Spleen (tissue), 11 donors: Measurements from ENCODE around the gene DPP7. TPM values are rescaled to one million over a fixed set of nuclear protein-coding genes. Genes with fewer than 3 reads are reported as not detected.

ENCODE experiments used
- DNase-seq: peaks from one replicate; pipeline ENCODE4 v3.0.0-alpha.2; 2020
- H3K27ac ChIP-seq, 8 donors: fragments of 200-600 bp; sonication (generic) in 7 of 8; 1 replicate in 4 of 8; 2 replicates in 4 of 8; pipeline versions ENCODE4 v1.5.0 to v1.8.0; 2016 to 2021; ENCODE audit warnings: inconsistent platforms in 4 of 8, mild to moderate bottlenecking in 4 of 8, moderate library complexity in 1 of 8
- H3K27me3 ChIP-seq, 7 donors: fragments of 200-600 bp; sonication (generic) in 6 of 7; replicated peaks in 1 of 7; 1 replicate in 4 of 7; 2 replicates in 3 of 7; pipeline versions ENCODE4 v1.5.0 to v1.8.0; 2016 to 2021; ENCODE audit warnings: inconsistent platforms in 3 of 7, mild to moderate bottlenecking in 1 of 7
- H3K36me3 ChIP-seq, 6 donors: fragments of 200-600 bp; sonication (generic) in 5 of 6; 1 replicate in 4 of 6; 2 replicates in 2 of 6; pipeline versions ENCODE4 v1.5.0 to v1.8.0; 2016 to 2021; ENCODE audit warnings: inconsistent platforms in 2 of 6
- H3K4me1 ChIP-seq, 6 donors: fragments of 200-600 bp; sonication (generic) in 5 of 6; 1 replicate in 3 of 6; 2 replicates in 3 of 6; pipeline versions ENCODE4 v1.5.0 to v1.8.0; 2016 to 2021; ENCODE audit warnings: inconsistent platforms in 3 of 6
- H3K4me3 ChIP-seq, 8 donors: fragments of 200-600 bp; sonication (generic) in 7 of 8; 1 replicate in 4 of 8; 2 replicates in 4 of 8; pipeline versions ENCODE4 v1.5.0 to v1.8.0; 2016 to 2021; ENCODE audit warnings: inconsistent platforms in 4 of 8, mild to moderate bottlenecking in 4 of 8, moderate library complexity in 2 of 8
- H3K9me3 ChIP-seq, 8 donors: fragments of 200-600 bp; sonication (generic) in 7 of 8; 1 replicate in 4 of 8; 2 replicates in 4 of 8; pipeline versions ENCODE4 v1.5.0 to v1.8.0; 2016 to 2021; ENCODE audit warnings: inconsistent platforms in 4 of 8
- CTCF ChIP-seq, 11 experiments: fragments of 200-600 bp in 7 of 11; fragments of 450-650 bp in 4 of 11; sonication (generic) in 4 of 11; IDR thresholded peaks in 8 of 11; conservative IDR thresholded peaks in 3 of 11; 1 replicate in 7 of 11; 2 replicates in 4 of 11; pipeline versions ENCODE4 v1.4.0 to v1.8.0; 2016 to 2021; ENCODE audit warnings: antibody characterized with exemption in 11 of 11, inconsistent platforms in 4 of 11, mild to moderate bottlenecking in 1 of 11
- POLR2A ChIP-seq, 3 donors: fragments of 450-650 bp; IDR thresholded peaks; one replicate each; pipeline ENCODE4 v1.5.1; 2017; ENCODE audit warnings: antibody characterized with exemption in 3 of 3, mild to moderate bottlenecking in 1 of 3
- POLR2AphosphoS5 ChIP-seq, 3 donors: sonication (generic); formaldehyde crosslinking; IDR thresholded peaks; one replicate each; pipeline ENCODE4 v1.5.1; 2017; ENCODE audit warnings: antibody characterized with exemption in 3 of 3
- WGBS, 5 donors: extraction: QIAGEN DNeasy Blood & Tissue Kit in 3 of 5; methylation state at CpG; one replicate each; pipeline versions ENCODE4 v1.1.5 to v1.1.7; 2013 to 2018; 5-methylcytosine and 5-hydroxymethylcytosine counted together
- intact Hi-C: fragments of 100-400 bp; cut with DNase I; formaldehyde crosslinking; loops from one replicate; pipeline ENCODE4 v1.15.0; 2023; ENCODE audit warnings: low total_unique reads
- polyA plus RNA-seq, 3 donors: library from polyadenylated mRNA; stranded (reverse); fragments of 200-250 nt; gene quantifications; one replicate each; pipeline ENCODE4 v1.2.1, GENCODE V29; 2013
- total RNA-seq, 7 donors: library from RNA; depleted of rRNA in 3 of 7; stranded (reverse); fragments of >200 nt in 3 of 7; fragmentation: NEBNext Ultra II Directional in 4 of 7; extraction: Animal tissue kit (Norgen Biotek cat#: 25700) in 4 of 7; gene quantifications; one replicate each; pipeline versions ENCODE4 v1.1.0 to v1.2.1, GENCODE V29; 2016 to 2021
- donor health status: healthy with polysubstance abuse.
- donor health status: DM: no; HTN: no; CAD: no; lungs with moderate emphysema.
- donor health status: DM: no; HTN: no; CAD: no.
- donor health status: Bipolar disorder and iron deficiency.
- donor health status: healthy.
- donor health status: DM: no; HTN: no; CAD: no.
- donor health status: DM: yes; HTN: yes; CAD: no.

The DPP7 gene
- total and polyA plus RNA-seq, 10 donors = 105 to 536 (median 214) TPM

- intact Hi-C loops = loop anchor here (10.0 kb wide), 1 partner anchor 284 kb away; no protein-coding TSS in a partner anchor
- TF ChIP-seq POLR2AphosphoS5 (IDR thresholded peaks at IDR 0.05) (no peak), POLR2A (IDR thresholded peaks at IDR 0.05) (no peak), CTCF (IDR thresholded peaks at IDR 0.05 in 8 of 11, conservative IDR thresholded peaks at IDR 0.05 in 3 of 11) (no peak)
- Histone ChIP-seq H3K9me3 (no peaks in the 10 kb centered on the region), H3K4me3 (peak overlapping the region in 4 of 8 donors; percentile 1 to 84 (median 37)), H3K4me1 (peaks cover 9 to 76% (median 38%) of the 10 kb centered on the region in 6 donors), H3K36me3 (peaks cover 0 to 5% (median 0%) of the 10 kb centered on the region in 6 donors), H3K27ac (no peak overlapping the region), H3K27me3 (peaks cover 0 to 22% (median 7%) of the 10 kb centered on the region in 7 donors)
- 83 to 95% (median 92%) methylated on average over 10 to 17 of the region's 17 CpGs for WGBS, 5 donors
- DNase-seq = peak; percentile 78
These were observed 45.7 kb downstream of the DPP7 start for GRCh38 chr9:137068539-137069507.

- intact Hi-C loops = loop anchor here (10.0 kb wide), 1 partner anchor 283 kb away; no protein-coding TSS in a partner anchor
- Histone ChIP-seq H3K4me3 (no peak overlapping the region), H3K36me3 (peaks cover 0 to 5% (median 0%) of the 10 kb centered on the region in 6 donors), H3K4me1 (peaks cover 9 to 72% (median 39%) of the 10 kb centered on the region in 6 donors), H3K27me3 (peaks cover 0 to 22% (median 7%) of the 10 kb centered on the region in 7 donors), H3K27ac (no peak overlapping the region), H3K9me3 (no peaks in the 10 kb centered on the region)
- peak; percentile 95 for DNase-seq
- 56 to 59% (median 57%) methylated on average over 12 of the region's 12 CpGs for WGBS, 5 donors
- TF ChIP-seq POLR2A (IDR thresholded peaks at IDR 0.05) (no peak), CTCF (IDR thresholded peaks at IDR 0.05 in 8 of 11, conservative IDR thresholded peaks at IDR 0.05 in 3 of 11) (peak; percentile 72 to 94 (median 85))
These were observed 46.5 kb downstream of the DPP7 start for GRCh38 chr9:137067860-137068538.

- H3K27me3 ChIP-seq = peaks cover 0 to 22% (median 7%) of the 10 kb centered on the region in 7 donors
- 91 to 98% (median 96%) methylated on average over 18 to 26 of the region's 26 CpGs for WGBS, 5 donors
- peaks cover 9 to 55% (median 37%) of the 10 kb centered on the region in 6 donors for H3K4me1 ChIP-seq
- no peak overlapping the region for H3K27ac ChIP-seq
- DNase-seq = no peak
- no peak overlapping the region for H3K4me3 ChIP-seq
- TF ChIP-seq POLR2A (IDR thresholded peaks at IDR 0.05) (no peak), CTCF (IDR thresholded peaks at IDR 0.05 in 8 of 11, conservative IDR thresholded peaks at IDR 0.05 in 3 of 11) (peak in 1 of 11 experiments; percentile 9), POLR2AphosphoS5 (IDR thresholded peaks at IDR 0.05) (no peak)
- intact Hi-C loops = loop anchor here (10.0 kb wide), 1 partner anchor 281 kb away; no protein-coding TSS in a partner anchor
- H3K9me3 ChIP-seq = no peaks in the 10 kb centered on the region
- peaks cover 0 to 5% (median 0%) of the 10 kb centered on the region in 6 donors for H3K36me3 ChIP-seq
These were observed 48.3 kb downstream of the DPP7 start for GRCh38 chr9:137066096-137066861.
